ENCODE measurements around the gene LGALS14. TPM values are rescaled to one million over a fixed set of nuclear protein-coding genes. Genes with fewer than 3 reads are reported as not detected.

LGALS14 gene
- total RNA-seq: not detected in 2 replicates

GRCh38 chr19:39704181-39705044 lies at the start of gene LGALS14:
TSS of gene LGALS14 (plus strand) at chr19:39704481. CDS start at chr19:39704529, 48 bp downstream.

GRCh38 chr19:39655613-39656012 lies 48.7 kb upstream of the LGALS14 start, which contains the start of gene LGALS16:
TSS of gene LGALS16 (plus strand) at chr19:39655913. CDS start at chr19:39655962, 49 bp downstream.

GRCh38 chr19:39737891-39738290 lies 33.6 kb downstream of the LGALS14 start, which contains the start of gene CLC:
TSS of gene CLC (minus strand) at chr19:39738029. CDS start at chr19:39737952, 77 bp downstream.

Other genes with a start within 250 kb of the LGALS14 start
- 100 and 120 TPM in 2 replicates for gene TIMM50, start 223.6 kb upstream of the LGALS14 start, total RNA-seq
- gene DLL3, start 205.5 kb upstream of the LGALS14 start, total RNA-seq: 0.64 and 0.72 TPM in 2 replicates
- gene SELENOV, start 189.3 kb upstream of the LGALS14 start, total RNA-seq: not detected in 2 replicates
- 1.1 and 1.2 TPM in 2 replicates for gene EID2B, start 171.6 kb upstream of the LGALS14 start, total RNA-seq
- 4.5 and 5.1 TPM in 2 replicates for gene EID2, start 164.3 kb upstream of the LGALS14 start, total RNA-seq
- gene LGALS13, start 102.0 kb upstream of the LGALS14 start, total RNA-seq: not detected in 2 replicates
- gene LGALS16, start 48.6 kb upstream of the LGALS14 start, total RNA-seq: not detected in 2 replicates
- not detected in 2 replicates for gene CLC, start 33.5 kb downstream of the LGALS14 start, total RNA-seq
- gene LEUTX, start 74.4 kb downstream of the LGALS14 start, total RNA-seq: not detected in 2 replicates
- 7.5 and 8.3 TPM in 2 replicates for gene DYRK1B, start 129.7 kb downstream of the LGALS14 start, total RNA-seq
- gene FBL, start 141.9 kb downstream of the LGALS14 start, total RNA-seq: 157 and 169 TPM in 2 replicates
- 0.43 and 0.96 TPM in 2 replicates for gene FCGBP, start 230.2 kb downstream of the LGALS14 start, total RNA-seq

Measured in tracheal epithelial cell (primary cell).